Loucy (cell line): ENCODE measurements around the gene KRTAP29-1.
"Not testable (repeated sequence)": the region's sequence is repeated elsewhere in the genome, so short reads cannot be mapped to it uniquely, and the experiment has no call there.

Source experiments
- H2AFZ ChIP-seq: fragments of 200-600 bp; sonication (generic); 2 replicates; pipeline ENCODE4 v1.6.0; 2016; ENCODE audit warnings: antibody characterized with exemption, mild to moderate bottlenecking, low read length, moderate library complexity
- H3F3A ChIP-seq: fragments of 200-600 bp; 2 replicates; pipeline ENCODE4 v1.6.0; 2016; ENCODE audit warnings: antibody characterized with exemption, low read depth, mild to moderate bottlenecking
- H3K27me3 ChIP-seq: fragments of 200-600 bp; sonication (generic); 2 replicates; pipeline ENCODE4 v1.6.1; 2014; ENCODE audit warnings: low read length, mild to moderate bottlenecking; ENCODE audit not compliant: insufficient read depth, poor library complexity, severe bottlenecking
- H3K36me3 ChIP-seq: fragments of 200-600 bp; sonication (generic); 2 replicates; pipeline ENCODE4 v1.6.1; 2016; ENCODE audit warnings: low read length; ENCODE audit not compliant: insufficient read depth
- H3K4me1 ChIP-seq: fragments of 200-600 bp; sonication (generic); 2 replicates; pipeline ENCODE4 v1.5.1; 2014; ENCODE audit warnings: low read length, mild to moderate bottlenecking; ENCODE audit not compliant: insufficient read depth, poor library complexity, severe bottlenecking
- H3K4me2 ChIP-seq: fragments of 200-600 bp; sonication (generic); 2 replicates; pipeline ENCODE4 v1.6.0; 2014; ENCODE audit warnings: antibody characterized with exemption, low read length, low read depth, mild to moderate bottlenecking; ENCODE audit not compliant: poor library complexity, severe bottlenecking
- H3K4me3 ChIP-seq: fragments of 200-600 bp; sonication (generic); 2 replicates; pipeline ENCODE4 v1.5.1; 2014; ENCODE audit warnings: low read length, mild to moderate bottlenecking, mixed read lengths; ENCODE audit not compliant: poor library complexity, severe bottlenecking
- H3K79me2 ChIP-seq: fragments of 200-600 bp; sonication (generic); 2 replicates; pipeline ENCODE4 v1.6.1; 2014; ENCODE audit warnings: low read length; ENCODE audit not compliant: insufficient read depth
- H3K9ac ChIP-seq: fragments of 200-600 bp; sonication (generic); 2 replicates; pipeline ENCODE4 v1.6.0; 2014; ENCODE audit warnings: mild to moderate bottlenecking, low read depth, low read length, moderate library complexity; ENCODE audit not compliant: poor library complexity, severe bottlenecking
- H3K9me2 ChIP-seq: fragments of 200-600 bp; sonication (generic); replicated peaks from 2 replicates; pipeline ENCODE4 v1.6.1; 2016; ENCODE audit warnings: low read depth, low read length, mixed read lengths
- H3K9me3 ChIP-seq: fragments of 200-600 bp; sonication (generic); 2 replicates; pipeline ENCODE4 v1.6.1; 2014; ENCODE audit warnings: mild to moderate bottlenecking, antibody characterized with exemption, low read length, low read depth; ENCODE audit not compliant: insufficient read depth
- H4K20me1 ChIP-seq: fragments of 200-600 bp; sonication (generic); 2 replicates; pipeline ENCODE4 v1.6.0; 2014; ENCODE audit warnings: antibody characterized with exemption, low read length, mild to moderate bottlenecking; ENCODE audit not compliant: insufficient read depth, poor library complexity, severe bottlenecking
- EZH2phosphoT487 ChIP-seq: fragments of 200-600 bp; IDR thresholded peaks from 2 replicates; pipeline ENCODE4 v1.6.1; 2018; ENCODE audit warnings: antibody characterized with exemption, mild to moderate bottlenecking, moderate library complexity, borderline replicate concordance
- TF ChIP-seq, protein P1 (sequence below): fragments of 200-600 bp; sonication (generic); conservative IDR thresholded peaks from 2 replicates; pipeline ENCODE4 v1.5.1; 2014; ENCODE audit warnings: mild to moderate bottlenecking, antibody characterized with exemption, low read length

Gene KRTAP29-1, protein sequence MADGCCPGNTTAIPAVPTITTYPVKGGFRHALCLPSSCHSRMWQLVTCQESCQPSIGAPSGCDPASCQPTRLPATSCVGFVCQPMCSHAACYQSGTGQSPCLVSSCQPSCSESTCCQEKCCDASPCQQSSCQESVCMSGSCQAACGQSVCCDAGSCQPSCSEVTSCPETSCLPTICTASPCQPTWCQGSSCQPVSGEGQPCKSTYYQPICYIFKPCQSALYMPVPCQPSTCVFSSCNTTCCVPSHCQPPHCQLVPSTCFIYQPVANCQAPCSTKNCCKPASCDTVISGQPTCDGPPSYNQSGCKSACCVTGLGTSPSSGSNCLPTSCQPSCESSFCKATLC

DNA sequence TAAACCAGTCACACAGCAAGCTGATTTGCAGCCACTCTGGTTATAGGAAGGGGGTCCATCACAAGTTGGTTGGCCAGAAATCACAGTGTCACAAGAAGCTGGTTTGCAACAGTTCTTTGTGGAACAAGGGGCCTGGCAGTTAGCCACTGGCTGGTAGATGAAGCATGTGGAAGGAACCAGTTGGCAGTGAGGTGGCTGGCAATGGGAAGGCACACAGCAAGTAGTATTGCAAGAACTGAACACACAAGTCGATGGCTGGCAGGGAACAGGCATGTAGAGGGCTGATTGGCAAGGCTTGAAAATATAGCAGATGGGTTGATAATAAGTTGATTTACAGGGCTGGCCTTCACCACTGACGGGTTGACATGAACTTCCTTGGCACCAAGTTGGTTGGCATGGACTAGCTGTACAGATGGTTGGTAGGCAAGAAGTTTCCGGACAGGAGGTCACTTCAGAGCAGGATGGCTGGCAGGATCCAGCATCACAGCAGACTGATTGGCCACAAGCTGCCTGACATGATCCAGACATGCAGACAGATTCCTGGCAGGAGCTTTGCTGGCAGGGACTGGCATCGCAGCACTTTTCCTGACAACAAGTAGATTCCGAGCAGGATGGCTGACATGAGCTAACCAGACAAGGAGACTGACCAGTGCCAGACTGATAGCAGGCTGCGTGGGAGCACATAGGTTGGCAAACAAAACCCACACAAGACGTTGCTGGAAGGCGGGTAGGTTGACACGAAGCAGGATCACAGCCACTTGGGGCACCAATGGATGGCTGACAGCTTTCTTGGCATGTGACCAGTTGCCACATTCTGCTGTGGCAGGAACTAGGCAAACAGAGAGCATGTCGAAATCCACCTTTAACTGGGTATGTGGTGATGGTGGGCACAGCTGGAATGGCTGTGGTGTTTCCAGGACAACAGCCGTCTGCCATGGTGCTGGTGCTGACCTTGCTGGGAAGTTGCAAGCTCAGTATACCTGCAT lies at the start of gene KRTAP29-1:
KRTAP29-1 (minus strand) TSS at position 936 of the 986 bp plus-strand sequence; CDS start at position 936, 0 bp downstream.
- H3K9me2 ChIP-seq: no peaks in the 10 kb centered on the region
- H3K4me2 ChIP-seq: no peak within 1 kb of the TSS
- H3K9ac ChIP-seq: no peak within 1 kb of the TSS
- H2AFZ ChIP-seq: 0 out of 2 replicates have a peak within 1 kb of the TSS, but pooled peaks have one; percentile 67
- H3F3A ChIP-seq: no peaks in the 10 kb centered on the region
- no peak within 1 kb of the TSS for H3K4me3 ChIP-seq
- H3K79me2 ChIP-seq: no peaks in the 10 kb centered on the region
- no peaks in the 10 kb centered on the region for H4K20me1 ChIP-seq
- no peaks in the 10 kb centered on the region for H3K9me3 ChIP-seq
- TF ChIP-seq, protein P1, sequence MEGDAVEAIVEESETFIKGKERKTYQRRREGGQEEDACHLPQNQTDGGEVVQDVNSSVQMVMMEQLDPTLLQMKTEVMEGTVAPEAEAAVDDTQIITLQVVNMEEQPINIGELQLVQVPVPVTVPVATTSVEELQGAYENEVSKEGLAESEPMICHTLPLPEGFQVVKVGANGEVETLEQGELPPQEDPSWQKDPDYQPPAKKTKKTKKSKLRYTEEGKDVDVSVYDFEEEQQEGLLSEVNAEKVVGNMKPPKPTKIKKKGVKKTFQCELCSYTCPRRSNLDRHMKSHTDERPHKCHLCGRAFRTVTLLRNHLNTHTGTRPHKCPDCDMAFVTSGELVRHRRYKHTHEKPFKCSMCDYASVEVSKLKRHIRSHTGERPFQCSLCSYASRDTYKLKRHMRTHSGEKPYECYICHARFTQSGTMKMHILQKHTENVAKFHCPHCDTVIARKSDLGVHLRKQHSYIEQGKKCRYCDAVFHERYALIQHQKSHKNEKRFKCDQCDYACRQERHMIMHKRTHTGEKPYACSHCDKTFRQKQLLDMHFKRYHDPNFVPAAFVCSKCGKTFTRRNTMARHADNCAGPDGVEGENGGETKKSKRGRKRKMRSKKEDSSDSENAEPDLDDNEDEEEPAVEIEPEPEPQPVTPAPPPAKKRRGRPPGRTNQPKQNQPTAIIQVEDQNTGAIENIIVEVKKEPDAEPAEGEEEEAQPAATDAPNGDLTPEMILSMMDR: no peak
- no peak for TF ChIP-seq EZH2phosphoT487
- peaks cover 18% of the 10 kb centered on the region for H3K4me1 ChIP-seq
- H3K36me3 ChIP-seq: no peaks in the 10 kb centered on the region
- H3K27me3 ChIP-seq: no peaks in the 10 kb centered on the region

DNA sequence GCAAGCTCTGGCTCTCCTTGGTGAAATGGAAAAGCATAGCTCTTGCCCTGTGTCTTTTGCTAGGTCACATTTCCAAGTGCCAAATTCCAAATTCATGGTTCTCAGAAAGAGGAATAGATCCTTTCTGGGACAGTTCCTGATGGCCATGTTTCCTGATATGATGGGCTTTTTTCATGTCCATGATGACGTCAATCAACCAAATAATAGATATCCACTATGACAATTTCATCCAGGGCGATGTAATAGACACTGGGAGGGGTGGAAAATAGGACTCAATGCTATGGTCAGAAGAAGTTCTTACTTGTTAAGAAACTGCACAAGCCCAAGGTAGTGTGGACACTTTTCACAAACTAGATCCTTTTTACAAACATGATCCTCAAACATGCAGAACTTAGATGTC lies 48.5 kb upstream of the KRTAP29-1 start:
- Histone ChIP-seq H3F3A (no peaks in the 10 kb centered on the region), H3K9me2 (no peaks in the 10 kb centered on the region), H3K4me1 (no peaks in the 10 kb centered on the region), H3K9me3 (no peaks in the 10 kb centered on the region), H2AFZ (no peak overlapping the region), H3K79me2 (no peaks in the 10 kb centered on the region), H3K9ac (no peak overlapping the region), H4K20me1 (no peaks in the 10 kb centered on the region), H3K36me3 (no peaks in the 10 kb centered on the region), H3K27me3 (no peaks in the 10 kb centered on the region), H3K4me3 (no peak overlapping the region), H3K4me2 (no peak overlapping the region)
- TF ChIP-seq EZH2phosphoT487: no peak

DNA sequence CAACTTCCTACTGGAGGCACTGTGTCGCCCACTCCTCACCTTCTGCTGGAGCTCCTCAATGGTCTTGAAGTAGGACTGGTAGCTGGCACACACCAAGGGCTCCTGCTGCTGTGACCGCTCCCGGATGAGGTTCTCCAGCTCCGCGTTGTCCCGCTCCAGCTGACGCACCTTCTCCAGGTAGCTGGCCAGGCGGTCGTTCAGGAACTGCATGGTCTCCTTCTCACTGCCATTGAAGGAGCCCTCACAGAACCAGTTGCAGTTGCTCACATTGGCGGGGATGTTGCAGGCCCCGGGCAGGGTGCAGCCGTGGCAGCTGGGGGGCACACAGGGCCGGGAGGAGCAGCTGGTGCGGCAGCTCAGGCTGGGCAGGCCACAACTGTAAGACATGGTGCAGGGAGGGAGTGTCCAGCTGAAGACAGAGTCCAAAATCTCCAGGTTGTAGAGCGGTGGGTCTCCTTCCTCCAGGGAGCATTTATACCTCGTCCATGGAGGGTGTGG lies 47.8 kb upstream of the KRTAP29-1 start, which contains the start of gene KRT33A:
KRT33A (minus strand) TSS at position 448 of the 498 bp plus-strand sequence; CDS start at position 387, 61 bp downstream.
- H3K79me2 ChIP-seq, H2AFZ ChIP-seq, H3K4me3 ChIP-seq, H3K9me3 ChIP-seq, H3K4me1 ChIP-seq, H3K36me3 ChIP-seq, H3K27me3 ChIP-seq, H3K9ac ChIP-seq, H3K9me2 ChIP-seq, H3K4me2 ChIP-seq, H3F3A ChIP-seq, H4K20me1 ChIP-seq: not testable (repeated sequence)
